ENCODE results near the gene CCRL2. TPM values are rescaled to one million over a fixed set of nuclear protein-coding genes. Genes with fewer than 3 reads are reported as not detected.

CCRL2 gene
- total and polyA plus RNA-seq, 9 of the 15 experiments (the other 6 are each of a cell fraction or from before 2014, with no cell fraction given), result 3.4 to 5.7 (median 4.0) TPM

DNA sequence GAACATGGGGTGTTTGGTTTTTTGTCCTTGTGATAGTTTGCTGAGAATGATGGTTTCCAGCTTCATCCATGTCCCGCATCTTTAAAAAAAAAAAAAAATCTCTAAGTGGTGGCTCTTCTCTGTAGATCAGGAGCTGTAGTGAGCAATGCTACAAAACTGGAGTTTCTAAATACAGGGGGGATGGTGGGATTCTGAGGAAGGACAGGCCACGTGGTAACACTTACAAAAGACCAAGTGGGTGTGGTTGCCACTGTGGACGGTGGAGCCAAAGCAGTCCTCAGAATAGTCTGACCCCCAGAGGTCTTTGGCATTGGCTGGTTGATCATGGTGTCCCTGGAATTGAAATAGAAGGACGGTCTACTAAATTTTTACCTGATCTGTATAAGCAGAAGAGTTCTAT is 7.7 kb downstream of the CCRL2 start:
- intact Hi-C loops (cut with micrococcal nuclease), result no loop called here
- Histone ChIP-seq H3K27me3 (ENCODE audit: control insufficient read depth in 2 of 2, insufficient read depth in 2 of 2, low read length in 2 of 2) (no peaks in the 10 kb centered on the region), H3K9ac (ENCODE audit: insufficient read depth in 1 of 2, low read depth in 2 of 2, low read length in 2 of 2) (no peak overlapping the region), H3K9me1 (ENCODE audit: control insufficient read depth, insufficient read depth, low read length) (no peaks in the 10 kb centered on the region), H3K4me3 (no peak overlapping the region), H2AFZ (ENCODE audit: low read depth, low read length) (no peak overlapping the region), H3K4me2 (ENCODE audit: insufficient read depth, low read length) (no peak overlapping the region), H3K4me1 (replicated peaks in 1 of 2; ENCODE audit: control insufficient read depth in 2 of 2, insufficient read depth in 2 of 2, low read length in 2 of 2) (peaks cover 9 to 20% of the 10 kb centered on the region in 2 experiments), H3K27ac (ENCODE audit: extremely low read depth, low read depth, low read length) (no peak overlapping the region), H3K79me2 (ENCODE audit: control insufficient read depth, insufficient read depth, low read length) (no peaks in the 10 kb centered on the region), H3K36me3 (ENCODE audit: control insufficient read depth, insufficient read depth, low read length) (no peaks in the 10 kb centered on the region), H4K20me1 (replicated peaks; ENCODE audit: control insufficient read depth, insufficient read depth, low read length) (no peaks in the 10 kb centered on the region), H3K9me3 (replicated peaks; ENCODE audit: control insufficient read depth, insufficient read depth, low read depth, low read length) (no peaks in the 10 kb centered on the region; the same call in 1 of the 2 replicates)
- no TSS peak for BruUV-seq (replicated peaks)
- 44% methylated on average over 4 of the region's 4 CpGs for WGBS (ENCODE audit: insufficient coverage, low coverage, missing lambda C conversion rate)
- CTCF ChIA-PET (ENCODE audit: low intra/inter-chr PET ratio), result no interaction called here
- no peak for TF ChIP-seq ETV1 (tag; conservative IDR thresholded peaks at IDR 0.05; ENCODE audit: low read depth)
- no peak for TF ChIP-seq ZNF224 (CRISPR knock-in tag; IDR thresholded peaks at IDR 0.05)
- TF ChIP-seq ZC3H8 (IDR thresholded peaks at IDR 0.05), result no peak
- TF ChIP-seq TBP (optimal IDR thresholded peaks at IDR 0.05; ENCODE audit: low read depth, low read length), result no peak
- TF ChIP-seq BACH1 (tag; IDR thresholded peaks at IDR 0.05), result no peak
- no peak for TF ChIP-seq ZC3H11A (IDR thresholded peaks at IDR 0.05; ENCODE audit: low read depth, low read length)
- no peak for TF ChIP-seq SOX6 (IDR thresholded peaks at IDR 0.05)
- TF ChIP-seq MEIS2 (IDR thresholded peaks at IDR 0.05; ENCODE audit: partially characterized antibody), result no peak
- no peak for TF ChIP-seq TCF3 (CRISPR knock-in tag; IDR thresholded peaks at IDR 0.05)
- TF ChIP-seq ZNF3 (CRISPR knock-in tag; IDR thresholded peaks at IDR 0.05), result no peak
- TF ChIP-seq, protein P1, sequence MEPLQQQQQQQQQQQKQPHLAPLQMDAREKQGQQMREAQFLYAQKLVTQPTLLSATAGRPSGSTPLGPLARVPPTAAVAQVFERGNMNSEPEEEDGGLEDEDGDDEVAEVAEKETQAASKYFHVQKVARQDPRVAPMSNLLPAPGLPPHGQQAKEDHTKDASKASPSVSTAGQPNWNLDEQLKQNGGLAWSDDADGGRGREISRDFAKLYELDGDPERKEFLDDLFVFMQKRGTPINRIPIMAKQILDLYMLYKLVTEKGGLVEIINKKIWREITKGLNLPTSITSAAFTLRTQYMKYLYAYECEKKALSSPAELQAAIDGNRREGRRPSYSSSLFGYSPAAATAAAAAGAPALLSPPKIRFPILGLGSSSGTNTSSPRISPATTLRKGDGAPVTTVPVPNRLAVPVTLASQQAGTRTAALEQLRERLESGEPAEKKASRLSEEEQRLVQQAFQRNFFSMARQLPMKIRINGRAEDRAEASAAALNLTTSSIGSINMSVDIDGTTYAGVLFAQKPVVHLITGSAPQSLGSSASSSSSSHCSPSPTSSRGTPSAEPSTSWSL (CRISPR knock-in tag; IDR thresholded peaks at IDR 0.05; ENCODE audit: borderline replicate concordance), result no peak
- no peak for TF ChIP-seq CCNT2 (IDR thresholded peaks at IDR 0.05; ENCODE audit: borderline replicate concordance, extremely low read depth, insufficient read length, low read depth, low read length)
- TF ChIP-seq RBM15 (IDR thresholded peaks at IDR 0.05; ENCODE audit: insufficient read depth, low read length), result no peak
- no peak for ATAC-seq
- FAIRE-seq, result no peak
- POLR2A ChIA-PET, result interaction anchor here (0.7 kb wide), 1 partner anchor 50 kb away, joined by 4 read pairs; the partner anchor contains the start of gene LTF
- in situ Hi-C loops (cut with MboI), result loop anchor here (25.0 kb wide), 1 partner anchor 1377 kb away; the partner anchor contains the start of gene CLEC3B
- no peak for DNase-seq (ENCODE audit: extremely low read depth in 1 of 4, low spot score in 3 of 4)
